Panc1 (cell line): ENCODE measurements around the gene PAX9. TPM values are rescaled to one million over a fixed set of nuclear protein-coding genes. Genes with fewer than 3 reads are reported as not detected.

Experiments used
- ATAC-seq: fragments of 200-7000 bp; cut with Tn5 transposase; 2 replicates; pipeline ENCODE4 v1.9.1; 2020; ENCODE audit warnings: mild to moderate bottlenecking, moderate library complexity
- BruUV-seq: library from RNA; stranded (reverse); fragments of 400-500 nt; replicated peaks from 2 replicates; lab custom pipeline; 2021; lab: Mats Ljungman, UMichigan
- CTCF ChIA-PET: fragments of 300-600 bp; sonication (Branson Sonifier 250); formaldehyde crosslinking; loops from one replicate; lab custom pipeline; 2022; ENCODE audit warnings: antibody characterized with exemption; lab: Charles Lee
- POLR2A ChIA-PET: fragments of 300-600 bp; sonication (Branson Sonifier 250); formaldehyde crosslinking; loops from one replicate; lab custom pipeline; 2022; ENCODE audit warnings: antibody characterized with exemption; lab: Charles Lee
- DNase-seq: peaks from one replicate; pipeline ENCODE4 v3.0.0-alpha.2; 2010; ENCODE audit warnings: low read depth, low spot score
- H3K27ac ChIP-seq: 2 replicates; pipeline ENCODE4 v1.5.1; 2011; ENCODE audit warnings: mild to moderate bottlenecking, low read length, inconsistent platforms
- H3K27me3 ChIP-seq: fragments of 200-500 bp; sonication (Bioruptor generic); 2 replicates; pipeline ENCODE4 v1.6.0; 2014; ENCODE audit warnings: low read length, inconsistent platforms; ENCODE audit not compliant: control insufficient read depth, insufficient read depth
- H3K36me3 ChIP-seq: fragments of 200-500 bp; sonication (Bioruptor generic); 2 replicates; pipeline ENCODE4 v1.5.1; 2014; ENCODE audit warnings: inconsistent platforms, mild to moderate bottlenecking, low read length, moderate library complexity; ENCODE audit not compliant: control insufficient read depth, insufficient read depth
- H3K4me1 ChIP-seq: 2 replicates; pipeline ENCODE4 v1.5.1; 2011; ENCODE audit warnings: inconsistent platforms, mild to moderate bottlenecking, low read length, moderate library complexity; ENCODE audit not compliant: control insufficient read depth, insufficient read depth
- H3K4me3 ChIP-seq, 2 experiments: 2 replicates each; pipeline ENCODE4 v1.5.1; 2011 to 2012; ENCODE audit warnings: low read depth in 2 of 2, low read length in 2 of 2, mild to moderate bottlenecking in 2 of 2, inconsistent platforms in 1 of 2, moderate library complexity in 1 of 2
- H3K9me3 ChIP-seq: fragments of 200-500 bp; sonication (Bioruptor generic); 2 replicates; pipeline ENCODE4 v1.5.1; 2014; ENCODE audit warnings: low read depth, mild to moderate bottlenecking, inconsistent platforms, low read length, moderate library complexity; ENCODE audit not compliant: control insufficient read depth, insufficient read depth
- POLR2AphosphoS5 ChIP-seq: IDR thresholded peaks from 2 replicates; pipeline ENCODE4 v1.6.1; 2012; ENCODE audit warnings: mild to moderate bottlenecking, low read depth, low read length, moderate library complexity
- SIN3A ChIP-seq: IDR thresholded peaks from 2 replicates; pipeline ENCODE4 v1.6.1; 2012; ENCODE audit warnings: low read depth, mild to moderate bottlenecking, low read length, moderate library complexity, borderline replicate concordance; ENCODE audit not compliant: insufficient read depth
- TCF7L2 ChIP-seq: IDR thresholded peaks from 2 replicates; pipeline ENCODE4 v1.6.1; 2011; ENCODE audit warnings: mild to moderate bottlenecking, low read depth, low read length, inconsistent platforms
- in situ Hi-C: cut with HindIII; loops from 2 replicates; pipeline ENCODE4 v1.10.0; 2016; ENCODE audit warnings: low sequenced_read_pairs, low pct_unique_long_range_greater_than_20kb
- intact Hi-C: fragments of 100-400 bp; cut with micrococcal nuclease; formaldehyde crosslinking; loops from one replicate; pipeline ENCODE4 v1.10.0; 2022; ENCODE audit not compliant: unreplicated experiment
- total RNA-seq: library from RNA; stranded (reverse); gene quantifications from one replicate; pipeline ENCODE4 v1.2.1, GENCODE V29; 2021; ENCODE audit not compliant: unreplicated experiment
- TF ChIP-seq, protein P1 (sequence below): fragments of 450-650 bp; IDR thresholded peaks from 2 replicates; pipeline ENCODE4 v1.5.1; 2017; ENCODE audit warnings: mild to moderate bottlenecking
- TF ChIP-seq, protein P2 (sequence below), 2 experiments: IDR thresholded peaks; 2 replicates each; pipeline ENCODE4 v1.6.1; 2011 to 2012; ENCODE audit warnings: low read depth in 2 of 2, control low read depth in 1 of 2, low read length in 1 of 2, mild to moderate bottlenecking in 1 of 2, moderate library complexity in 1 of 2; ENCODE audit not compliant: insufficient read depth in 1 of 2

The PAX9 gene
- total RNA-seq, 1 experiment from 2014 or later, result 0.82 TPM

DNA sequence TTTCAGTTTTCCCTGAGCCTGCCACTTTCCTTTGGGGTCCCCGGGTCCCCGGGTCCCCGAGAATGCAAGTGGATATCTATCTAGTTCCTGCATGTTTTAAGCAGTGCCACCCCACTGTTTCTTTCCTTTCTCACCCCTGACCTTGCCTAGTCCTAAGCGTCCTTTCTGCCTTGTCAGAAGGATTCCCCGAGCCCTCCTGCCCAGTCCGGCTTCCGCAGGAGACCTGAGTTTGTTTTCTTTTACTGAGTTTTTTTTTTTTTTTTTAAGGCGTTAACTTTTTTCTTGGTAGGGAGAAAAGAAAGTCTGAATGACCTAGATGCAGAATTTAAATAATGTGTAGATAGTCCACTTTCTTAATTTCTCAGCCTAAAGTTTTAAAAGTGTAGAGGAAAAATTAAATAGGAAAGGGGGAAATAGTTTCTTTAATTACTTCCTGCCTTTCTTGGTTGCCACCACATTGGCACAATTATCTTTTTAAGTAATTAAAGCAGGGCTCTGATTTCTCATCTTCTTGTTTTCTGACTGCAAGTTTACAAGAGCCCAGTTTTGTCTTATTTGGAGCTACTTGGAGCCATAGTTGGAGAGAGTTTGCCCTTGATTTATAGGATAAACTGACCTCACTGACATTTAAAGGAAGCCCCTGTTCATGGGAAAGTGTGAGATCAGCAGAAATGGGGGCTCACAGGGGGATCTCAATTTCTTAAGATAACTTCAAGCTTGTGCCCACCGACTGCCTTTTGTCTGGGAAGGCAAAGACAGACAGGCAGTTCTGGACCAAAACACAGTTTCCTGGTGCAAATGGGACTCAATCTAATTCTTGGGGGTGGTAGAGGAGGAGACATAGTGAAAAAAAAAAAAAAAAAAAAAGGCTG, 2.9 kb downstream of the PAX9 start:
- ChIA-PET CTCF (no interaction called here), POLR2A (no interaction called here)
- ATAC-seq (no peak), DNase-seq (no peak)
- in situ Hi-C loops (no loop called here), intact Hi-C loops (loop anchor here (10.0 kb wide), 1 partner anchor 480 kb away; no protein-coding TSS in a partner anchor)
- no peak for TF ChIP-seq SIN3A
- TF ChIP-seq, protein P1, sequence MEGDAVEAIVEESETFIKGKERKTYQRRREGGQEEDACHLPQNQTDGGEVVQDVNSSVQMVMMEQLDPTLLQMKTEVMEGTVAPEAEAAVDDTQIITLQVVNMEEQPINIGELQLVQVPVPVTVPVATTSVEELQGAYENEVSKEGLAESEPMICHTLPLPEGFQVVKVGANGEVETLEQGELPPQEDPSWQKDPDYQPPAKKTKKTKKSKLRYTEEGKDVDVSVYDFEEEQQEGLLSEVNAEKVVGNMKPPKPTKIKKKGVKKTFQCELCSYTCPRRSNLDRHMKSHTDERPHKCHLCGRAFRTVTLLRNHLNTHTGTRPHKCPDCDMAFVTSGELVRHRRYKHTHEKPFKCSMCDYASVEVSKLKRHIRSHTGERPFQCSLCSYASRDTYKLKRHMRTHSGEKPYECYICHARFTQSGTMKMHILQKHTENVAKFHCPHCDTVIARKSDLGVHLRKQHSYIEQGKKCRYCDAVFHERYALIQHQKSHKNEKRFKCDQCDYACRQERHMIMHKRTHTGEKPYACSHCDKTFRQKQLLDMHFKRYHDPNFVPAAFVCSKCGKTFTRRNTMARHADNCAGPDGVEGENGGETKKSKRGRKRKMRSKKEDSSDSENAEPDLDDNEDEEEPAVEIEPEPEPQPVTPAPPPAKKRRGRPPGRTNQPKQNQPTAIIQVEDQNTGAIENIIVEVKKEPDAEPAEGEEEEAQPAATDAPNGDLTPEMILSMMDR, result no peak
- TF ChIP-seq POLR2AphosphoS5, result no peak
- TF ChIP-seq TCF7L2, result no peak
- TF ChIP-seq, protein P2, sequence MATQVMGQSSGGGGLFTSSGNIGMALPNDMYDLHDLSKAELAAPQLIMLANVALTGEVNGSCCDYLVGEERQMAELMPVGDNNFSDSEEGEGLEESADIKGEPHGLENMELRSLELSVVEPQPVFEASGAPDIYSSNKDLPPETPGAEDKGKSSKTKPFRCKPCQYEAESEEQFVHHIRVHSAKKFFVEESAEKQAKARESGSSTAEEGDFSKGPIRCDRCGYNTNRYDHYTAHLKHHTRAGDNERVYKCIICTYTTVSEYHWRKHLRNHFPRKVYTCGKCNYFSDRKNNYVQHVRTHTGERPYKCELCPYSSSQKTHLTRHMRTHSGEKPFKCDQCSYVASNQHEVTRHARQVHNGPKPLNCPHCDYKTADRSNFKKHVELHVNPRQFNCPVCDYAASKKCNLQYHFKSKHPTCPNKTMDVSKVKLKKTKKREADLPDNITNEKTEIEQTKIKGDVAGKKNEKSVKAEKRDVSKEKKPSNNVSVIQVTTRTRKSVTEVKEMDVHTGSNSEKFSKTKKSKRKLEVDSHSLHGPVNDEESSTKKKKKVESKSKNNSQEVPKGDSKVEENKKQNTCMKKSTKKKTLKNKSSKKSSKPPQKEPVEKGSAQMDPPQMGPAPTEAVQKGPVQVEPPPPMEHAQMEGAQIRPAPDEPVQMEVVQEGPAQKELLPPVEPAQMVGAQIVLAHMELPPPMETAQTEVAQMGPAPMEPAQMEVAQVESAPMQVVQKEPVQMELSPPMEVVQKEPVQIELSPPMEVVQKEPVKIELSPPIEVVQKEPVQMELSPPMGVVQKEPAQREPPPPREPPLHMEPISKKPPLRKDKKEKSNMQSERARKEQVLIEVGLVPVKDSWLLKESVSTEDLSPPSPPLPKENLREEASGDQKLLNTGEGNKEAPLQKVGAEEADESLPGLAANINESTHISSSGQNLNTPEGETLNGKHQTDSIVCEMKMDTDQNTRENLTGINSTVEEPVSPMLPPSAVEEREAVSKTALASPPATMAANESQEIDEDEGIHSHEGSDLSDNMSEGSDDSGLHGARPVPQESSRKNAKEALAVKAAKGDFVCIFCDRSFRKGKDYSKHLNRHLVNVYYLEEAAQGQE (IDR thresholded peaks at IDR 0.05; ENCODE audit: insufficient read depth in 1 of 2, low read depth in 2 of 2, low read length in 1 of 2), result no peak
- Histone ChIP-seq H3K9me3 (no peaks in the 10 kb centered on the region), H3K27me3 (no peaks in the 10 kb centered on the region), H3K36me3 (no peaks in the 10 kb centered on the region), H3K27ac (no peak overlapping the region), H3K4me3 (peak overlapping the region in 1 of 2 experiments; percentile 49; a peak in 2 of 4 replicates), H3K4me1 (no peaks in the 10 kb centered on the region)
- no TSS peak for BruUV-seq

DNA sequence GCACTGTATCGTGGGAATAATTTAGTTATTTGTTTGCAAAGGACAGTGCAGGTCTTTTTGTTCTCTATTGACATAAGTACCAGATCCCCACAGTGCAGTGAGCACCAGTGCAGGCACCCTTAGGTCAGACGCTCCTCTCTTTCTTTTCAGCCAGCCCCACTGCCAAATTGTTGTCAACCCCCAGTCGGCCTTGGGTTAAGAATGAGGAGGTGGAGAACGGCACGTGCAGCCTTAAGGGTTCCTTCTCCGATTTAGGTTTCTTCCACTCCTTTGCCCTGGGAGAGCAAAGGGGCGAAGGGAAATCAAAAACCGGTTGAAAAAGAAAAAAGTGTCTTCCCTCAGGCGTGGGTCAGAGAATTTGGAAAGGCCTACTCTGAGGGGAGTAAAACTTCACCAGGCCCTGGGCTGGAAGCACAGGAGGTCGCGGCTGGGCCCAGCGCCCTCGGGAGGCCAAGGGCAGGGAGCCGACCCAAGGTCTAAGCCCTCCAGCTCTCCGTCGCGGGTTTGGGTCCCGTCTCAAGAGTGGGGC, 4.3 kb downstream of the PAX9 start:
- no peaks in the 10 kb centered on the region for H3K9me3 ChIP-seq
- ChIA-PET POLR2A (no interaction called here), CTCF (no interaction called here)
- H3K4me1 ChIP-seq, result no peaks in the 10 kb centered on the region
- in situ Hi-C loops (no loop called here), intact Hi-C loops (loop anchor here (10.0 kb wide), 1 partner anchor 479 kb away; no protein-coding TSS in a partner anchor)
- no TSS peak for BruUV-seq
- no peak overlapping the region for H3K4me3 ChIP-seq
- H3K27me3 ChIP-seq, result no peaks in the 10 kb centered on the region
- TF ChIP-seq TCF7L2, result no peak
- no peak for TF ChIP-seq POLR2AphosphoS5
- TF ChIP-seq, protein P2 (IDR thresholded peaks at IDR 0.05; ENCODE audit: insufficient read depth in 1 of 2, low read depth in 2 of 2, low read length in 1 of 2), result no peak
- TF ChIP-seq SIN3A, result no peak
- TF ChIP-seq, protein P1, result no peak
- DNase-seq (no peak), ATAC-seq (no peak)
- no peaks in the 10 kb centered on the region for H3K36me3 ChIP-seq
- H3K27ac ChIP-seq, result no peak overlapping the region
